Measurements from ENCODE around the gene SLX9. TPM values are rescaled to one million over a fixed set of nuclear protein-coding genes. Genes with fewer than 3 reads are reported as not detected.

SLX9 gene
- total RNA-seq, 3 donors from 2014 or later, result 15.8 to 17.7 (median 17.0) TPM

- no peaks in the 10 kb centered on the region for H3K9me3 ChIP-seq
- peaks cover 6 to 8% of the 10 kb centered on the region in 2 donors for H3K27me3 ChIP-seq
- H3K4me1 ChIP-seq, result peaks cover 21 to 30% of the 10 kb centered on the region in 2 donors
- H3K4me3 ChIP-seq, result no peak overlapping the region
- intact Hi-C loops (cut with DNase I; ENCODE audit: low total_unique reads), result loop anchor here (10.0 kb wide), 1 partner anchor 45 kb away; no protein-coding TSS in a partner anchor
- no peak for DNase-seq (ENCODE audit: low spot score in 2 of 2)
- TF ChIP-seq POLR2AphosphoS5 (IDR thresholded peaks at IDR 0.05) (no peak), CTCF (IDR thresholded peaks at IDR 0.05) (no peak), POLR2A (IDR thresholded peaks at IDR 0.05) (no peak)
- no peaks in the 10 kb centered on the region for H3K36me3 ChIP-seq
- peak overlapping the region; percentile 19 to 85 for H3K27ac ChIP-seq
Measured at GRCh38 chr21:44929799-44930542, 9.9 kb upstream of the SLX9 start.

DNA sequence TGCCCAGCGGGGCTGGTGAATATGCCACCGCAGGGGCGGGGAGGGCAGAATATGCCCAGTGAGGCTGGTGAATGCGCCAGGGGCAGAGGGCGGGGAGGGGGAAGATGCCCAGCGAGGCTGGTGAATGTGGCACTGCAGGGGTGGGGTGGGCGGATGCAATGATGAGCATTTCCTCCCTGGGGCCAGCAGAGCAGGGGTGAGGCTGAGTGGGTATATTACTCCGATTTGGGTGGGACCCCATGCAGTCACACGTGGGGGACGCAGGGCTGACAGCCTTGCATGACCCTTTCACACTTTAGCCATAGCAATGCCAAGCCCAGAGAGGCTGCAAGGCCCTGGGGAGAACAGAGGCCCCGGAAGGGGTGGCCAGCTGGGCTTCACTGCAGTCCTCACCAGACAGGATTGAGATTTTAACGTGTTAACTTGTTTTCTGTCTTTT lies 9.3 kb upstream of the SLX9 start:
- Histone ChIP-seq H3K27ac (peak overlapping the region; percentile 48 to 74), H3K4me1 (peaks cover 21 to 30% of the 10 kb centered on the region in 2 donors), H3K27me3 (peaks cover 6 to 8% of the 10 kb centered on the region in 2 donors), H3K36me3 (no peaks in the 10 kb centered on the region), H3K9me3 (no peaks in the 10 kb centered on the region), H3K4me3 (no peak overlapping the region)
- intact Hi-C loops (cut with DNase I; ENCODE audit: low total_unique reads), result loop anchor here (10.0 kb wide), 1 partner anchor 46 kb away; no protein-coding TSS in a partner anchor
- DNase-seq (ENCODE audit: low spot score in 2 of 2), result no peak
- TF ChIP-seq POLR2A (IDR thresholded peaks at IDR 0.05) (no peak), CTCF (IDR thresholded peaks at IDR 0.05) (no peak), POLR2AphosphoS5 (IDR thresholded peaks at IDR 0.05) (no peak)

GRCh38 chr21:44931137-44931500 lies 8.7 kb upstream of the SLX9 start:
- H3K4me1 ChIP-seq, result peaks cover 21 to 30% of the 10 kb centered on the region in 2 donors
- H3K9me3 ChIP-seq, result no peaks in the 10 kb centered on the region
- peaks cover 6 to 8% of the 10 kb centered on the region in 2 donors for H3K27me3 ChIP-seq
- H3K36me3 ChIP-seq, result no peaks in the 10 kb centered on the region
- TF ChIP-seq POLR2AphosphoS5 (IDR thresholded peaks at IDR 0.05), result peak in 1 of 3 donors; percentile 27
- TF ChIP-seq POLR2A (IDR thresholded peaks at IDR 0.05), result no peak
- H3K4me3 ChIP-seq, result peak overlapping the region in 2 of 3 donors; percentile 49 to 70
- peak overlapping the region; percentile 48 to 74 for H3K27ac ChIP-seq
- intact Hi-C loops (cut with DNase I; ENCODE audit: low total_unique reads), result loop anchor here (10.0 kb wide), 1 partner anchor 46 kb away; no protein-coding TSS in a partner anchor
- no peak for DNase-seq (ENCODE audit: low spot score in 2 of 2)

DNA sequence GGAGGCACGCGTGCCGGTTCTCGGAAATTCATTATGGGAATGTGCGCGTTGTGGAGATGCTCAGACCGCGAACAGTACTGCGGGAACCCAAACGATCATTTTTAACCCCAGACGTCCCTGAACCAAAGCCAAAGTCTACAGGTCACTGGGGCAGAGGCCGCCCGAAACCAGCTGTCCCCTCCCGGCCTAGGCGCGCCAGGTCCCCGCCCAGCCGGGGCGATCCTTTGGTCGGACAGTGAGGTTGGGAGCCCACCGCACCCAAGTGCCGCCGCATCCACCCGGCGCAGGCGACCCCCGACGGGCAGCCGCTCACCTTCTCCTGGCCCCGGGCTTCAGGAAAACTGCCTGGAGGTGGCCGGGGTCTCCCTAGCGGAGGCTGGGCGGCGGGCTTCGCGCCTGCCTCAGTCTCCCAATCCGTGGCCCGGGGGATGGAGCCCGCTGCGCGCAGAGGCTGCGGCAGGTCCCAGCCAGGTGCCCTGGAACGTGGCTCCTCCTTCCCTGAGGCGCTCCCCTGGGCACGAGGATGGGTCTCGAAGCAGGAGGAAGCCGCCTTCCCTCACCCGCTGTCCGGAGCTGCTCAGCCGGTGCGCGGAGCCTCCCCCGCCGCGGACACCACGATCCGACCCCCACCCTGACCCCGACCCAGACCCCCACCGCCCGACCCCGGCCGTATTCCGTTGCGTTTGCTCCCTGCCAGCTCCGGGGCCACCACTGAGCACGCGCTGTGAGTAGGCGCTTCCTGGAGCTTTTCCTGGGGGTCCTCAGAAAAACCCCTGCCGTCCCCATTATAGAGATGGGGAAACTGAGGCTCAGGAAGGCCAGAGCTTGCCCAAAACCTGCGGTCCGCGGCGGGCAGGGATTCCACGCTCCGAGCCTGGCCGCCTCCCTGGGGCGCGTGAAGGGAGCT lies 8.1 kb upstream of the SLX9 start:
- H3K4me1 ChIP-seq, result peaks cover 20 to 27% of the 10 kb centered on the region in 2 donors
- peaks cover 6 to 8% of the 10 kb centered on the region in 2 donors for H3K27me3 ChIP-seq
- no peaks in the 10 kb centered on the region for H3K9me3 ChIP-seq
- intact Hi-C loops (cut with DNase I; ENCODE audit: low total_unique reads), result loop anchor here (10.0 kb wide), 1 partner anchor 47 kb away; no protein-coding TSS in a partner anchor
- H3K4me3 ChIP-seq, result peak overlapping the region; percentile 34 to 70 (median 49)
- no peak for TF ChIP-seq CTCF (IDR thresholded peaks at IDR 0.05)
- TF ChIP-seq POLR2A (IDR thresholded peaks at IDR 0.05), result no peak
- TF ChIP-seq POLR2AphosphoS5 (IDR thresholded peaks at IDR 0.05), result no peak
- peak overlapping the region; percentile 48 to 74 for H3K27ac ChIP-seq
- DNase-seq (ENCODE audit: low spot score in 2 of 2), result no peak
- H3K36me3 ChIP-seq, result no peaks in the 10 kb centered on the region

DNA sequence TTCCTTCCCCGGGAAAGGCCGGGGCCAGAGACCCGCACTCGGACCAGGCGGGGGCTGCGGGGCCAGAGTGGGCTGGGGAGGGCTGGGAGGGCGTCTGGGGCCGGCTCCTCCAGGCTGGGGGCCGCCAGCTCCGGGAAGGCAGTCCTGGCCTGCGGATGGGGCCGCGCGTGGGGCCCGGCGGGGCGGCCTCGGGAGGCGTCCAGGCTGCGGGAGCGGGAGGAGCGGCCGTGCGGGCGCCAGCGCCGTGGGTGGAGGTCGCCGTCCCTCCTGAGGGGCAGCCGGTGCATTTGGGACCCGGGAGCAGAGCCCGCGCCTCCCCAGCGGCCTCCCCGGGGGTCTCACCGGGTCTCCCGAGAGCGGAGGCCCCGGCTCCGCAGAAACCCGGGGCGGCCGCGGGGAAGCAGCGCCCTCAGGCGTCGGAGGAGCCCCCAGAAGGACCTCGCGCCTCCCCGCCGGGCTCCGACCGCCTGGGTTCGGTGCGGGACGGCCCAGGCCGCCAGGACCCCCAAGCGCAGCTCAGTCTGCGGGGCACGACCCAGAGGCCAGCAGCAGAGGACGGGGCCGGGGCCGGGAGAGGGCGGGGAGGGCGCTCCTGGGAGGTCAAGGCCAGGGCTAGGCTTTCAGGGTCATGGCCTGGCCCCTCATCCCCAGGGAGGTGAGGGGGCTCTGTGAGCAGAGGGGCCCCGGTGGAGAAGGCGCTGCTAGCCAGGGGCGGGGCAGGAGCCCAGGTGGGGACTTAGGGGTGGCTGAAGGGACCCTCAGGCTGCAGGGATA lies 7.2 kb upstream of the SLX9 start:
- DNase-seq (ENCODE audit: low spot score in 2 of 2), result no peak
- Histone ChIP-seq H3K36me3 (no peaks in the 10 kb centered on the region), H3K4me3 (peak overlapping the region; percentile 34 to 70 (median 49)), H3K9me3 (no peaks in the 10 kb centered on the region), H3K27me3 (peaks cover 6 to 8% of the 10 kb centered on the region in 2 donors), H3K4me1 (peaks cover 16 to 19% of the 10 kb centered on the region in 2 donors), H3K27ac (peak overlapping the region; percentile 12 to 48)
- TF ChIP-seq CTCF (IDR thresholded peaks at IDR 0.05) (no peak), POLR2AphosphoS5 (IDR thresholded peaks at IDR 0.05) (no peak), POLR2A (IDR thresholded peaks at IDR 0.05) (no peak)
- intact Hi-C loops (cut with DNase I; ENCODE audit: low total_unique reads), result loop anchor here (10.0 kb wide), 1 partner anchor 48 kb away; no protein-coding TSS in a partner anchor

Data from breast epithelium (tissue), 4 donors.